Stimulated activated CD4-positive, alpha-beta T cell treated with anti-CD3 and anti-CD28 coated beads, Interleukin-2, amount 100 ng/mL, for 4 hours (primary cell): ENCODE results near the gene FAM227B.

Source experiments
- DNase-seq: peaks from one replicate; pipeline ENCODE4 v3.0.0-alpha.2; 2020; ENCODE audit warnings: low read depth

FAM227B gene

GRCh38 chr15:49293941-49294340 is 326.7 kb downstream of the FAM227B start:
- DNase-seq: no peak

- no peak for DNase-seq
Measured at GRCh38 chr15:49290191-49290590, 330.4 kb downstream of the FAM227B start.

- no peak for DNase-seq
Measured at GRCh38 chr15:49288391-49288790, 332.2 kb downstream of the FAM227B start.

- no peak for DNase-seq
Measured at GRCh38 chr15:49287481-49287880, 333.1 kb downstream of the FAM227B start.

- DNase-seq: no peak
Measured at GRCh38 chr15:49286649-49287404, 333.8 kb downstream of the FAM227B start.

- DNase-seq: no peak
Measured at GRCh38 chr15:49282366-49282765, 338.3 kb downstream of the FAM227B start.

GRCh38 chr15:49279521-49280456 is 340.8 kb downstream of the FAM227B start:
- no peak for DNase-seq

GRCh38 chr15:49278751-49279150 is 341.9 kb downstream of the FAM227B start:
- no peak for DNase-seq
